Testis (tissue), 2 donors: Measurements from ENCODE around the gene DCAF5.

ENCODE experiments used
- POLR2A ChIP-seq: fragments of 450-650 bp; IDR thresholded peaks from one replicate; pipeline ENCODE4 v1.6.1; 2017; ENCODE audit warnings: antibody characterized with exemption, mild to moderate bottlenecking, moderate library complexity
- TF ChIP-seq, protein P1 (sequence below), 3 experiments: fragments of 450-650 bp in 2 of 3; fragments of 200-600 bp in 1 of 3; sonication (generic) in 1 of 3; IDR thresholded peaks; one replicate each; pipeline ENCODE4 v1.5.1; 2016 to 2019; ENCODE audit warnings: antibody characterized with exemption in 3 of 3, mild to moderate bottlenecking in 2 of 3, moderate library complexity in 1 of 3

DNA sequence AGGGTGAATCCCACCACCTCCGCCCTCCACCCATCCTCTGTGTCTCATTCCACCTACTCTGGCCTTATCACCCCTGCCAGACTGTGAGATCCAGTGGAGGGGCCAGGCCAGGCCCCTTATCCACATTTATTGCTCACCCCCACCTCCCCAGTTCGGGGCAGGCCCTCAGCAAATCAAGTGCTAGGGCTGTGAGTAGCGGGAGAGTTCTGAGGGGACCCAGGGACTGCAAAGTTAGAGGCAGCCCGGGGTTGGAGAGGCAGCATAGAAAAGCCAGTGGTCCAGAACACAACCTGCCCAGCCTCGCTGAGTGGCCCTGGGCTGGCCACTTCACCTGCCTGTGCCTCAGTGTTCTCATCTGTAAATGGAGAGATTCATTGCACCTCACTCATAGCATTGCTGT, 146.6 kb downstream of the DCAF5 start:
- TF ChIP-seq, protein P1, sequence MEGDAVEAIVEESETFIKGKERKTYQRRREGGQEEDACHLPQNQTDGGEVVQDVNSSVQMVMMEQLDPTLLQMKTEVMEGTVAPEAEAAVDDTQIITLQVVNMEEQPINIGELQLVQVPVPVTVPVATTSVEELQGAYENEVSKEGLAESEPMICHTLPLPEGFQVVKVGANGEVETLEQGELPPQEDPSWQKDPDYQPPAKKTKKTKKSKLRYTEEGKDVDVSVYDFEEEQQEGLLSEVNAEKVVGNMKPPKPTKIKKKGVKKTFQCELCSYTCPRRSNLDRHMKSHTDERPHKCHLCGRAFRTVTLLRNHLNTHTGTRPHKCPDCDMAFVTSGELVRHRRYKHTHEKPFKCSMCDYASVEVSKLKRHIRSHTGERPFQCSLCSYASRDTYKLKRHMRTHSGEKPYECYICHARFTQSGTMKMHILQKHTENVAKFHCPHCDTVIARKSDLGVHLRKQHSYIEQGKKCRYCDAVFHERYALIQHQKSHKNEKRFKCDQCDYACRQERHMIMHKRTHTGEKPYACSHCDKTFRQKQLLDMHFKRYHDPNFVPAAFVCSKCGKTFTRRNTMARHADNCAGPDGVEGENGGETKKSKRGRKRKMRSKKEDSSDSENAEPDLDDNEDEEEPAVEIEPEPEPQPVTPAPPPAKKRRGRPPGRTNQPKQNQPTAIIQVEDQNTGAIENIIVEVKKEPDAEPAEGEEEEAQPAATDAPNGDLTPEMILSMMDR (IDR thresholded peaks at IDR 0.05): no peak
- TF ChIP-seq POLR2A: no peak
